ENCODE results near the gene VEZF1.

VEZF1 gene

GRCh38 chr17:57990037-57990436 is 2.0 kb upstream of the VEZF1 start:
- TF ChIP-seq GATA2 (IDR thresholded peaks at IDR 0.05; ENCODE audit: low read depth, low read length) = no peak
- no peak for TF ChIP-seq GATA3 (IDR thresholded peaks at IDR 0.05; ENCODE audit: low read depth, low read length)

GRCh38 chr17:57988301-57989250 is 522 bp upstream of the VEZF1 start:
- TF ChIP-seq GATA2 (IDR thresholded peaks at IDR 0.05; ENCODE audit: low read depth, low read length) (no peak), GATA3 (IDR thresholded peaks at IDR 0.05; ENCODE audit: low read depth, low read length) (no peak)

- TF ChIP-seq GATA3 (IDR thresholded peaks at IDR 0.05; ENCODE audit: low read depth, low read length) (no peak), GATA2 (IDR thresholded peaks at IDR 0.05; ENCODE audit: low read depth, low read length) (no peak)
Observed at GRCh38 chr17:57986841-57987580, 1.0 kb downstream of the VEZF1 start.

GRCh38 chr17:57985675-57985974 is 2.4 kb downstream of the VEZF1 start:
- no peak for TF ChIP-seq GATA3 (IDR thresholded peaks at IDR 0.05; ENCODE audit: low read depth, low read length)
- no peak for TF ChIP-seq GATA2 (IDR thresholded peaks at IDR 0.05; ENCODE audit: low read depth, low read length)

- no peak for TF ChIP-seq GATA3 (IDR thresholded peaks at IDR 0.05; ENCODE audit: low read depth, low read length)
- no peak for TF ChIP-seq GATA2 (IDR thresholded peaks at IDR 0.05; ENCODE audit: low read depth, low read length)
Observed at GRCh38 chr17:57984936-57985674, 2.9 kb downstream of the VEZF1 start.

- TF ChIP-seq GATA3 (IDR thresholded peaks at IDR 0.05; ENCODE audit: low read depth, low read length) (no peak), GATA2 (IDR thresholded peaks at IDR 0.05; ENCODE audit: low read depth, low read length) (no peak)
Observed at GRCh38 chr17:57984261-57984890, 3.7 kb downstream of the VEZF1 start.

- TF ChIP-seq GATA2 (IDR thresholded peaks at IDR 0.05; ENCODE audit: low read depth, low read length) = no peak
- no peak for TF ChIP-seq GATA3 (IDR thresholded peaks at IDR 0.05; ENCODE audit: low read depth, low read length)
Observed at GRCh38 chr17:57983446-57983845, 4.6 kb downstream of the VEZF1 start.

GRCh38 chr17:57982452-57983170 is 5.4 kb downstream of the VEZF1 start:
- TF ChIP-seq GATA2 (IDR thresholded peaks at IDR 0.05; ENCODE audit: low read depth, low read length) (no peak), GATA3 (IDR thresholded peaks at IDR 0.05; ENCODE audit: low read depth, low read length) (no peak)

- no peak for TF ChIP-seq GATA2 (IDR thresholded peaks at IDR 0.05; ENCODE audit: low read depth, low read length)
- no peak for TF ChIP-seq GATA3 (IDR thresholded peaks at IDR 0.05; ENCODE audit: low read depth, low read length)
Observed at GRCh38 chr17:57980522-57980921, 7.5 kb downstream of the VEZF1 start.

- TF ChIP-seq GATA3 (IDR thresholded peaks at IDR 0.05; ENCODE audit: low read depth, low read length) (no peak), GATA2 (IDR thresholded peaks at IDR 0.05; ENCODE audit: low read depth, low read length) (no peak)
Observed at GRCh38 chr17:57979076-57979475, 9.0 kb downstream of the VEZF1 start.

- TF ChIP-seq GATA3 (IDR thresholded peaks at IDR 0.05; ENCODE audit: low read depth, low read length) = no peak
- no peak for TF ChIP-seq GATA2 (IDR thresholded peaks at IDR 0.05; ENCODE audit: low read depth, low read length)
Observed at GRCh38 chr17:57976594-57976993, 11.5 kb downstream of the VEZF1 start.

GRCh38 chr17:57975044-57975443 is 13.0 kb downstream of the VEZF1 start:
- no peak for TF ChIP-seq GATA2 (IDR thresholded peaks at IDR 0.05; ENCODE audit: low read depth, low read length)
- no peak for TF ChIP-seq GATA3 (IDR thresholded peaks at IDR 0.05; ENCODE audit: low read depth, low read length)

- peak; percentile 75; the same call in 1 of the 2 replicates for TF ChIP-seq GATA2 (IDR thresholded peaks at IDR 0.05; ENCODE audit: low read depth, low read length)
- no peak for TF ChIP-seq GATA3 (IDR thresholded peaks at IDR 0.05; ENCODE audit: low read depth, low read length)
Observed at GRCh38 chr17:57972151-57972550, 15.9 kb downstream of the VEZF1 start.
